Stimulated activated CD8-positive, alpha-beta memory T cell treated with anti-CD3 and anti-CD28 coated beads, Interleukin-15, amount 100 ng/mL, for 4 hours (primary cell): Measurements from ENCODE around the gene SPATA2.
"Not testable (repeated sequence)": the region's sequence is repeated elsewhere in the genome, so short reads cannot be mapped to it uniquely, and the experiment has no call there.

Source experiments
- DNase-seq, 2 donors: peaks; one replicate each; pipeline ENCODE4 v3.0.0-alpha.2; 2020; ENCODE audit warnings: low read depth in 2 of 2

Gene SPATA2, protein sequence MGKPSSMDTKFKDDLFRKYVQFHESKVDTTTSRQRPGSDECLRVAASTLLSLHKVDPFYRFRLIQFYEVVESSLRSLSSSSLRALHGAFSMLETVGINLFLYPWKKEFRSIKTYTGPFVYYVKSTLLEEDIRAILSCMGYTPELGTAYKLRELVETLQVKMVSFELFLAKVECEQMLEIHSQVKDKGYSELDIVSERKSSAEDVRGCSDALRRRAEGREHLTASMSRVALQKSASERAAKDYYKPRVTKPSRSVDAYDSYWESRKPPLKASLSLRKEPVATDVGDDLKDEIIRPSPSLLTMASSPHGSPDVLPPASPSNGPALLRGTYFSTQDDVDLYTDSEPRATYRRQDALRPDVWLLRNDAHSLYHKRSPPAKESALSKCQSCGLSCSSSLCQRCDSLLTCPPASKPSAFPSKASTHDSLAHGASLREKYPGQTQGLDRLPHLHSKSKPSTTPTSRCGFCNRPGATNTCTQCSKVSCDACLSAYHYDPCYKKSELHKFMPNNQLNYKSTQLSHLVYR

DNA sequence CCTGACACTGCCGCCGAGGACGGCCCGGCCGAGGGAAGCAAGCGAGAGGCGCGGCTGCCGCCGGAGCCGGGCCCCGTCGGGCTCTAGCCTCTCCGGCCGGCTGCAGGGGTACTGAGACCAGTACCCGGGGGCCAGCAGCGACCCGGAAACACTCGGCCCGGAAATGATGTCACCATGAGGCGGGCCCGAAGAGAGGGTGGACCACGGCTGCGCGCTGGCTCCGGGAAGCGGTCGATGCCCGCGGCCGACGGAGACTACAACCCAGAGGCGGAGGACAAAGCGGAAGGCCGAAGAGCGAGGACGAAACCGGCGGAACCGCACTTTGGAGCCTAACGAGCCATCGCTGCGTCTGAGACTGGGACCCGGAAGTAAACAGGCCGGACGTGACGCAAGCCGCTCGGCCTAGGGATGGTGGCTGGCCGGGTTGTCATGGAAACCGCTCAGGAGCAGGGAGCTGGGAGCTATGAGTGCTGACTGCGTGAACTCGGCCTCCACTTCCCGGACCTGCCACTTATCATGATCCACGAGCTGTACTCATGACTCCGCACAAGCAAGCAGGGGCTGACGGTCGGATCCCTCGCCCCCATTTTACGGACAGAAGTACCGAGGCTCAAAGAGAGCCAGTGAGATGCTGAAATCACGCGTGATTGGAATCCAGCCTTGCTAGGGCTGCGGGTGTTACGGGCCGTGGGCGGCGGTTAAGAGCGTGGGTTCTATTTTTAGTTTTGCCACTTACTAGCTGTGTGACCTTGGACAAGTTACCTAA, at the start of gene SPATA2:
Gene SPATA2 (minus strand): TSS at position 150 of the 766 bp plus-strand sequence. CDS start 7,039 bp downstream, outside the sequence.
- DNase-seq = peak; percentile 78 to 89

- DNase-seq = no peak
Measured at GRCh38 chr20:49961413-49961812, 46.1 kb upstream of the SPATA2 start.

GRCh38 chr20:49957089-49957938, 42.0 kb upstream of the SPATA2 start:
- DNase-seq = not testable (repeated sequence)

- no peak for DNase-seq
Measured at GRCh38 chr20:49956689-49957088, 41.4 kb upstream of the SPATA2 start.

DNA sequence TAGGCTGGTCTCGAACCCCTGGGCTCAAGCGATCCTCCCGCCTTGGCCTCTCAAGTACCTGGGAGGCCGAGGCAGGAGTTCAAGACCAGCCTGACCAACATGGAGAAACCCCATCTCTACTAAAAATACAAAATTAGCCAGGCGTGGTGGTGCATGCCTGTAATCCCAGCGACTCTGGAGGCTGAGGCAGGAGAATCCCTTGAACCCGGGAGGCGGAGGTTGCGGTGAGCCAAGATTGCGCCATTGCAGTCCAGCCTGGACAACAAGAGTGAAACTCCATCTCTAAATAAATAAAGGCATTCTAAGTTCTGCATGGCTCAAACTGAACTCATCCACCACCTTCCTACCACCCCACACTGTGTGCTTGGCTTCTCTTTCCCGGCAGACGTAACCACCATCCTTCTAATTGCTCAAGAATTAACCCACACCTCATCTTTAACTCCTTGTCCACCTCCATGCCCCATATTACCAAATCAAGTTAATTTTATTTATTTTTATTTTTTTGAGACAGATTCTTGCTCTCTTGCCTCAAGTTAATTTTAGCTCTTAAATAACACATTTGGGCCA, 40.6 kb upstream of the SPATA2 start:
- not testable (repeated sequence) for DNase-seq

DNA sequence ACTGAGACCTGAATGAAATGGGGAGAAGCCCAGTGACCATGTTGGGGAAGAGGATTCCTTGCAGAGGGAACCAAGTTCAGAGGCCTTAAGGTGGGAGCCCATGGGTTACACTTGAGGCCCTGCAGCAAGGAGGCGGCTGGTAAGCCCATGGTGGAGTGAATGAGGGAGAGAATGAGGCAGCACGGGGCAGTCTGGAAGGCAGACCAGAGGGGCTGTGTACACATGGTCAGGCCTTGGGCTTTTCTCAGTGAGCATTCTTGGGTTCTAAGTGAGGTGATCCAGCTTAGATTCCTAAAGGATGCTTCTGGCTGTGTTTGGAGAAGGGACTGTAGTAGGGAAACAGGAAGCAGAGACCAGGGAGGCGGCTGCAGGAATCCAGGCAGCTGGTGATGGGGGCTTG, 39.8 kb upstream of the SPATA2 start:
- DNase-seq = no peak

- no peak for DNase-seq
Measured at GRCh38 chr20:49951151-49951550, 35.8 kb upstream of the SPATA2 start.

DNA sequence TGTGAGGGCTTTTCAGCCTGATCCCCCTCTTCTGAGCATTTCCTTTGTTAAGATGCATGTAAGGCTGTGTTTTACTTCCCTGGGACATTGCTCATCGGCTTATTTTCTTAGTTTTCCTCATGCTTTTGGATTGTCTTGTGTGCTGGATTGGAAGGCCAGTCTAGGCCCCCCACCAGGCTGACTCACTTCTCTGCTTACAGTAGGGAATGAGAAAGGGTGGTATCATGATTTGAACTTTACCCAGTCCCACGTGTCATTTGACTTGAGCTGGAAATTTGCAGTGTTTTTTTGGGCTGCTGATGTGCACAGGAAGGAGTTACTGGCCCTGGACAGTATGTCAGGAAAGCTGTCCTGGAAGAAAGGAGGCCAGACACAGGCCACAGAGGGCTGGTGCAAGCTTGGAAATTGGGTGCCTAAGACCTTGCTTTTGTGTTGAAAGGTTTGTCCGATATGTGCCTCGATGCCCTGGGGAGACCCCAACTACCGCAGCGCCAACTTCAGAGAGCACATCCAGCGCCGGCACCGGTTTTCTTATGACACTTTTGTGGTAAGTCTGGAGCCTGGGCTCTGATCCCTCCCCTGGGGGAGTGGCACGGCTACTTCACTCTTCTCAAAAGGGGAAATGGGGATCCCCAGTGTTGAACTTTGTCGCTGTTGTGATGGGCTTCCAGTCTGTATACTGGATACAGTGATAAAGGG, 33.6 kb upstream of the SPATA2 start:
- no peak for DNase-seq

- DNase-seq = no peak
Measured at GRCh38 chr20:49948178-49948577, 32.8 kb upstream of the SPATA2 start.

DNA sequence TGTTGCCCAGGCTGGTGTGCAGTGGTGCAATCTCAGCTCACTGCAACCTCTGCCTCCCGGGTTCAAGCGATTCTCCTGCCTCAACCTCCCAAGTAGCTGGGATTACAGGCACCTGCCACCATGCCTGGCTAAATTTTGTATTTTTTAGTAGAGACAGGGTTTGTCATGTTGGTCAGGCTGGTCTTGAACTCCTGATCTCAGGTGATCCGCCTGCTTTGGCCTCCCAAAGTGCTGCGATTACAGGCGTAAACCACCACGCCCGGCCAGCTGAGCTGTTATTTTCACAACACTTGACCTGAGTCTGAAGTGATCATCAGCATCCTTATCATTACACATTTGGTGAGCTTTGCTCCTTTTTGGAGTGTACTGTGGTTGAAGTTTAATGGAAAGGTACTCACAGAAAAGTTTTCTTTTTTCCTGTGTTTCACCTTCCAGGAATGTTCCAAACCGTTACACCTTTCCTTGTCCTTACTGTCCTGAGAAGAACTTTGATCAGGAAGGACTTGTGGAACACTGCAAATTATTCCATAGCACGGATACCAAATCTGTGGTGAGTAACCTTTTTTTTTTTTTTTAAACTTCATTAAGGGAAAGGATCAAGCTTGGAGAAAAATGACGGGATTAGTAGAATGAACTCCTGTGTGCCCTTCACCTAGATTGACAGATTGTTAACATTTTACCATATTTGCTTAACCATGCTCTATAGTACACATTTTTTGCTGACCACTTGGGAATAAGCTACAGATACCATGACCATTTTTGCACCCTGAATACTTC, 30.6 kb upstream of the SPATA2 start:
- no peak for DNase-seq

DNA sequence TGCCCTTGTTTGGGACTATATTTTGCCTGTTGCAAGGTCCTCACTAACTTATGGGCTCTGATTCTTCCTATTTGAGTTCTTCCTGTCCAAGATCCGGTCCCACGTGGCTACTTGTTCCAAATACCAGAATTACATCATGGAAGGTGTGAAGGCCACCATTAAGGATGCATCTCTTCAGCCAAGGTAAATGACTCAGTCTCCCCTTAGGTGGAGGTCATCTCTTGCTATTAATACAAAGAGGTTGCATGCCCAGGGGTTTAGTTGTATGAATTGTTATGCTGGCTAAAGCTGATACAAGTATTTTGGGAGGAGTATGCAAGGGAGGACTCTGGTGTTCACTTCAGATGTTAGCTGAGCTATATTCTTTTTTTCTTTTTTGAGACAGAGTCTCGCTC, 30.0 kb upstream of the SPATA2 start:
- no peak for DNase-seq

GRCh38 chr20:49942942-49943341, 27.6 kb upstream of the SPATA2 start:
- no peak for DNase-seq

- DNase-seq = no peak
Measured at GRCh38 chr20:49942303-49942702, 27.0 kb upstream of the SPATA2 start.

- DNase-seq = no peak
Measured at GRCh38 chr20:49941456-49941855, 26.1 kb upstream of the SPATA2 start.

DNA sequence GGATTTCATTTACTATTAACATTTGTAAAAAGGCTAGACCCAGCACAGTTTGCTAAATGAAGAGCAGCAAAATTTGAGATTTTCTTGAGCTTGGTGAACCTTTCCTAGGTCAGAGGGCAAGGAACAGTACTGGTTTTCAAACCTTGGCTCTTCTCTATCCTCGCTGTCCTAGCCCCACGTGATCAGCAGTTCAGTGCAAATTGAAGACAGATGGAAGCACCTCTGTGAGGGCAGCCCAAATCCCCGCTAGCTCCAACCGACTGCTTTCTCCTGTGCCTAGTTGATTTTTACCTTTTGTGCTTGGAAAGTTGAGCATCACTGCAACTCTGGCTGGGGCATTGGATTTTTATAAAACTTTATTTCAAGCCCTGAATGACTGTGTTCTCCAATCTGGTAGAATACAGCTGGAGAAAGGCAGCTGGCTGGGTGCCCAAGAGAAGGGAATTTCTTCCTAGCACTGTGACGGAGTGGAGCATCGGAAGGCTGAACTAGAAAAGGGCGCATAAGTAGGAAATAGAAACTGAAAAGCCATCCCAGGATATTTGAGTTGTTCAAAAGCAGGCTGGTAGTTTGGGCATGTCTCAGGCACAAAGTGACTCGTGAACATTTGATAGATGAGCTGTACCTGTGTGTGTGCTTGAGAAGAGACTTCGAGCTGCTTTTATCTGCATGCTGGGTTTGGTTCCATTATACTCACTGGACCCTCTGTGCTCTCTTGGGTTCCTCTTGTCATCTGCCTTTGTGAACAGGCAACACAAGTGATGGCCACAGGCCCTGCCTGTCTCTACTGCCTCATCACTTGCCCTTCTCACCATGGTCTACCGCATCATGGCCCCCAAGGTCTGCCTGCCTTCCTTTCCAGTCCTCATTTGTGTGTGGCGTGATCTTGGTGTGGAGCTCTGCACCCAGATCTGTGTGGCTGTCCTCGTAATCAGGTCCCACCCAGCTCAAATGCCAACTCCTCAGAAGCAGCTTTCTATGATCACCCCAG, 23.1 kb upstream of the SPATA2 start:
- DNase-seq = no peak

DNA sequence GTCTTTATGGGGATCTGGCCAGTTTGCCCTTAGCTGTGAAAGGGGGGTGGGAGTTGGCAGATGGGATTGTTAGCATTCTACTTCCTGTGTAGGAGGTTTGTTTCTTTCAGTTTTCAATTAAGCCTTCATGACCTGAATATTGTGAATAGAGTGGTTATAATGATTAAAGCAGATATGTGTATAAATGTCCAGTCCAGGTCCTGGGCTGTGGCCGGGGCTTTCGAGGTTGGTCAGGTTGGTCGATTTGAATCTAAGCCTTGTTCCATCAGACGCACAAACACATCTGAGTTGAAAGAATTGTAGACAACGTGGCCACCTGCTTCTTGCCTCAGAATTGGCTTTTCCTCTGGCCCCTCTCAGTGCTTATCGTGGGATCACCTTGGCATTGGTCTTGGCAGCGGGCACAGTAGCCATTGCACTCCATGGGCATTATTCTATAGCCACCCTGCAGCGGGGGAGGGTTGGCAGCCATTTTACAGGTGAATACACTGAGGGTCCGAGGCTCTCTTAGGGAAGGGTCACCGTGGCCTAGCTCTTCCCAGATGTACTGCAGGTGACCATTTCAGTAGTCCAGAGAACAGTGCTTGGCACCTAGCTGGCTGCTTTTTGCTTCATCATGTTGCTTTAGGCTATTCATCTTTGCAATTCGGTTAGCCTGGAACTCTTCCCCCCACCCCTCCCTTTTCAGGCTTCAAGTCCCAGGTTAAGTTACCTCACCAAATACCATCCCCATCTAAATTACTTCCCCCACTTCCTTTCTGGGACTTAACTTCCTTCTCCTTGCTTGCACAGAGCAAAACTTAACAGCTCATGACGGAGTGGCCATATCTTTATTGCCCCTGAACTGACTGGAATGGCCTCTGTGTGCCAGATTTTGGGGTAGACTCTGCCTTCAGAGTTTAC, 21.9 kb upstream of the SPATA2 start:
- DNase-seq = no peak

GRCh38 chr20:49936153-49937026, 21.1 kb upstream of the SPATA2 start, which contains the start of gene RNF114:
RNF114 (plus strand) TSS chr20:49936397; CDS start chr20:49936413, 16 bp downstream.
- DNase-seq = peak; percentile 75 to 80
